ENCODE data around the gene EFHD2.

DNA sequence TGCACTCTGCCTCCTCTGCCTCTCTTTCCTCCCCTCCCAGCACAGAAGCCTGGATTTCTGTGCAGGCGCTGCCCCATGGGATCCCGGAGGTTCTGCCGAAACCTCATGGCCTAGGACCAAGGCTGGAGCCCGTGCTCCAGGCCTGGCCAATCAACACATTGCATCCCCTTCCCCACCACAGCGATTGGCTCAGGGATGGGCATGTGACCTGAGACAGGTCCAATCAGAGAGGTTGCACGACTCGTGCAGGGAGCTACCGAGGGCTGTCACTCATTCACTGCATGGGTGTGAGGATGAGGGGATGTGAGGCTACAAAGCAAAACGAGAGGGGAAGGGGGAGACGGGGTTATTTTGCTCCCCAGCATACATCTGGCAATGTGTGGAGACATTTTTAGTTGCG, 62.9 kb downstream of the EFHD2 start:
- TF ChIP-seq POLR2AphosphoS5 (IDR thresholded peaks at IDR 0.05; ENCODE audit: low read depth, low read length) (no peak), CHD1 (IDR thresholded peaks at IDR 0.05; ENCODE audit: low read depth, low read length) (no peak)
- TF ChIP-seq, protein P1, sequence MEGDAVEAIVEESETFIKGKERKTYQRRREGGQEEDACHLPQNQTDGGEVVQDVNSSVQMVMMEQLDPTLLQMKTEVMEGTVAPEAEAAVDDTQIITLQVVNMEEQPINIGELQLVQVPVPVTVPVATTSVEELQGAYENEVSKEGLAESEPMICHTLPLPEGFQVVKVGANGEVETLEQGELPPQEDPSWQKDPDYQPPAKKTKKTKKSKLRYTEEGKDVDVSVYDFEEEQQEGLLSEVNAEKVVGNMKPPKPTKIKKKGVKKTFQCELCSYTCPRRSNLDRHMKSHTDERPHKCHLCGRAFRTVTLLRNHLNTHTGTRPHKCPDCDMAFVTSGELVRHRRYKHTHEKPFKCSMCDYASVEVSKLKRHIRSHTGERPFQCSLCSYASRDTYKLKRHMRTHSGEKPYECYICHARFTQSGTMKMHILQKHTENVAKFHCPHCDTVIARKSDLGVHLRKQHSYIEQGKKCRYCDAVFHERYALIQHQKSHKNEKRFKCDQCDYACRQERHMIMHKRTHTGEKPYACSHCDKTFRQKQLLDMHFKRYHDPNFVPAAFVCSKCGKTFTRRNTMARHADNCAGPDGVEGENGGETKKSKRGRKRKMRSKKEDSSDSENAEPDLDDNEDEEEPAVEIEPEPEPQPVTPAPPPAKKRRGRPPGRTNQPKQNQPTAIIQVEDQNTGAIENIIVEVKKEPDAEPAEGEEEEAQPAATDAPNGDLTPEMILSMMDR (IDR thresholded peaks at IDR 0.05; ENCODE audit: control extremely low read depth in 1 of 3, insufficient read depth in 1 of 3, low read depth in 1 of 3, low read length in 3 of 3): no peak

All from H1 (cell line).